Bone marrow (tissue), 2 donors: ENCODE results near the gene CLEC4D.
"Not testable (repeated sequence)": the region's sequence is repeated elsewhere in the genome, so short reads cannot be mapped to it uniquely, and the experiment has no call there.

Experiments used
- DNase-seq, 2 donors: peaks; one replicate each; lab custom pipeline; 2025; lab: John Stamatoyannopoulos, UW

CLEC4D gene

DNA sequence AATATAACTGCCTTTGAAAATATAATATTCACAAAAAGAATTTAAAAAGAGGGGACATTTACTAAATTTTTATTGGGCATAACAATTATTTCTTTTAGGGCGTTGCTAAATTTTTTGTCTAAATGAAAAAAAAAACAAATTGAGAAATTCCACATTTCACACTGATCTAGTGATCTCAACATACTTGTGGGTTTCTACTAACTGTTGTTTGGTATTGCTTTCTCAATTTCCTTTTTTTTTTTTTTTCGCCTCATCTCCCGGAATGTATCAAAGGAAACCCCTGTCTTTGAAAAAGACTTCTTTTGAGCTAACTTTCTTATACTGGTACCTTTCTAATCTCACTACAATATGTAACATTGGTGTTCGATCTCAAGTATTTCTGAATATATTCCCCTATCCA, at the start of gene CLEC4D:
Gene CLEC4D, plus strand, starts transcription at position 248 of the 400 bp plus-strand sequence. CDS start 230 bp downstream, outside the sequence.
- no peak for DNase-seq

DNA sequence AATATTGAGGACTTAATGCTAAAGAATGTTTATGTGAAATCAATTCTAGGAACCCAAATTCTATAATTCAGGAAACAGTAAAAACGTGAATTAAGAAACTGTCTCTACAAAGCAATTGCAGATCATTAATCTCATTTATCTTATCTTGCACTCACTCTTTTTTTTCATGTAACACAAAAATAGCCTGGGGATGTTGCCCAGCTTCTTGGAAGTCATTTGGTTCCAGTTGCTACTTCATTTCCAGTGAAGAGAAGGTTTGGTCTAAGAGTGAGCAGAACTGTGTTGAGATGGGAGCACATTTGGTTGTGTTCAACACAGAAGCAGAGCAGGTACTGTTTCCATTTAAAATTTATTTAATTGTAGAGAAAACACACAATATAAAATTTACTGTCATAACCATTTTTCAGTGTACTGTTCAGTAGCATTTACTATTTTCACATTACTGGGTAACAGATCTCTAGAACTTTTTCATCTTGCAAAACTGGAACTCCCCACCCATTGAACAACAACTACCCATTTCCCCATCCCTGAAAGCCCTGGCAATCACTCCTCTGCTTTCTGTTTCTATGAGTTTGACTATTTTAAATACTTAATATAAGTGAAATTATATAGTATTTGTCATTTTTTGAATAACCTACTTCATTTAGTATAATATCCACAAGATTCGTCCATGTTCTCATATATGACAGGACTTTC, 47.9 kb upstream of the CLEC4D start:
- no peak for DNase-seq

- no peak for DNase-seq
These were observed 47.1 kb upstream of the CLEC4D start for GRCh38 chr12:8466241-8466640.

DNA sequence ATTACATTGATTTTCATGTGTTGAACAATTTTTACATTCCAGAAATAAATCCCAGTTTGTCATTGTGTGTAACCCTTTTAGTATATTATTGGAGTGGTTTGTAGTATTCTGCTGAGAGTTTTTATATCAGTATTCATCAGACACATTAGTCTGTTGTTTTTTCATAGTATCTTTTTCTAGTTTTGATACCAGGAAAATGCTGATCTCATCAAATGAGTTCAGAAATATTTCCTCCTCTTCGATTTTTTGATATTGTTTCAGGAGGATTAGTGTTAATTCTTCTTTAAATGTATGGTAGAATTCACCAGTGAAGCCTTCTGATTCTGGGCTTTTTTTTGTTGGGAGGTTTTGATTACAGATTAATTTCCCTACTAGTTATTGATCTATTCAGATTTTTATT, 42.2 kb upstream of the CLEC4D start:
- no peak for DNase-seq

- DNase-seq, result no peak
These were observed 37.6 kb upstream of the CLEC4D start for GRCh38 chr12:8475508-8476203.

GRCh38 chr12:8482571-8483061, 30.7 kb upstream of the CLEC4D start:
- no peak for DNase-seq

DNA sequence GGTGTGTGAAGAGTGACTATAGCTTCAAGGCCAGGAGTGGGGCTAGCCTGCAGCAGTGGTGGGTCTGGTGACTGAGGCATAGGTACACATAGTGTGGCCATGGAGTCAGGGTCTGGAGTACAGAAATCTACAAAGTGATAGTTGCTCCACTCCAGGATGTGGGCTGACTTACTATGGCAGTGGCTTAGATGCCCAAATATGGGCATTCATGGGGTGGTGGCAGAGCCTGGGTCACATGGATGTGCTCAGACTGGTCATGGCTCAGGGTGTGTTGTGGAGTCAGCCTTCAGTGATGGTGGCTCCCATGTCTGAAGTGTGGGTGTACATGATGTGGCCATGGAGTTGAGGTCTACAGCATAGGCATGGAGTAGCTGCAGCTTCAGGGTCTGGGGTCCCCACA, 30.2 kb upstream of the CLEC4D start:
- DNase-seq, result no peak

GRCh38 chr12:8491646-8492530, 21.4 kb upstream of the CLEC4D start:
- DNase-seq, result no peak

- DNase-seq, result peak in 1 of 2 donors; percentile 13
These were observed 20.2 kb upstream of the CLEC4D start for GRCh38 chr12:8493084-8493483.

DNA sequence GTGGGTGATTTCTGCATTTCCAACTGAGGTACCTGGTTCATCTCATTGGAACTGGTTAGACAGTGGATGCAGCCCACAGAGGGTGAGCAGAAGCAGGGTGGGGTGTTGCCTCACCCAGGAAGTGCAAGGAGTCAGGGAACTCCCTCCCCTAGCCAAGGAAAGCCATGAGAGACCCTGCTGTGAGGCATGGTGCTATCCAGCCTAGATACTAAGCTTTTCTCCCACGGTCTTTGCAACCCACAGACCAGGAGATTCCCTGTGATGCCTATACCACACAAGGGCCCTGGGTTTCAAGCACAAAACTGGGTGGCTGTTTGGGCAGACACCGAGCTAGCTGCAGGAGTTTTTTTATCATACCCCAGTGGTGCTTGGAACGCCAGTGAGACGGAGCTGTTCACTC, 17.6 kb upstream of the CLEC4D start:
- DNase-seq, result not testable (repeated sequence)

GRCh38 chr12:8496074-8496473, 17.2 kb upstream of the CLEC4D start:
- not testable (repeated sequence) for DNase-seq

GRCh38 chr12:8499616-8500015, 13.7 kb upstream of the CLEC4D start:
- DNase-seq, result no peak

- DNase-seq, result no peak
These were observed 11.6 kb upstream of the CLEC4D start for GRCh38 chr12:8501720-8502119.

GRCh38 chr12:8504351-8504750, 9.0 kb upstream of the CLEC4D start:
- DNase-seq, result no peak

DNA sequence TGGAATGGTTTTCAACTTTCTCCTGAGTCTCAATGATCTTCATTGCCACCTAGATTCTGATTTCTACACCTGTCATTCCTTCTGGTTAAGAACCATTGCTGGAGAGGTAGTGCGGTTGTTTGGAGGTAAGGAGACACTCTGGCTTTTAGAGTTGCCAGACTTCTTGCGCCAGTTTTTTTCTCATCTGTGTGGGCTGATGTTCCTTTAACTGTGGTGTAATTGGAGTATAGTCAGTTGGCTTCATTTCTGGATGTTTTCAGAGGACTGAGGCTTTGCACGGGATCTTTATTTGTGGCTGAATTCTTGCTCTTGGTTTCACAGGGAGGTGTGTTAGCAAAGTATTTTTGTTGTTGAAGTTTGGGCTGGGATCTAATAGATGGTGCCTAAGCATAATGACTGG, 5.7 kb upstream of the CLEC4D start:
- no peak for DNase-seq

- DNase-seq, result no peak
These were observed 5.1 kb upstream of the CLEC4D start for GRCh38 chr12:8508223-8508622.

DNA sequence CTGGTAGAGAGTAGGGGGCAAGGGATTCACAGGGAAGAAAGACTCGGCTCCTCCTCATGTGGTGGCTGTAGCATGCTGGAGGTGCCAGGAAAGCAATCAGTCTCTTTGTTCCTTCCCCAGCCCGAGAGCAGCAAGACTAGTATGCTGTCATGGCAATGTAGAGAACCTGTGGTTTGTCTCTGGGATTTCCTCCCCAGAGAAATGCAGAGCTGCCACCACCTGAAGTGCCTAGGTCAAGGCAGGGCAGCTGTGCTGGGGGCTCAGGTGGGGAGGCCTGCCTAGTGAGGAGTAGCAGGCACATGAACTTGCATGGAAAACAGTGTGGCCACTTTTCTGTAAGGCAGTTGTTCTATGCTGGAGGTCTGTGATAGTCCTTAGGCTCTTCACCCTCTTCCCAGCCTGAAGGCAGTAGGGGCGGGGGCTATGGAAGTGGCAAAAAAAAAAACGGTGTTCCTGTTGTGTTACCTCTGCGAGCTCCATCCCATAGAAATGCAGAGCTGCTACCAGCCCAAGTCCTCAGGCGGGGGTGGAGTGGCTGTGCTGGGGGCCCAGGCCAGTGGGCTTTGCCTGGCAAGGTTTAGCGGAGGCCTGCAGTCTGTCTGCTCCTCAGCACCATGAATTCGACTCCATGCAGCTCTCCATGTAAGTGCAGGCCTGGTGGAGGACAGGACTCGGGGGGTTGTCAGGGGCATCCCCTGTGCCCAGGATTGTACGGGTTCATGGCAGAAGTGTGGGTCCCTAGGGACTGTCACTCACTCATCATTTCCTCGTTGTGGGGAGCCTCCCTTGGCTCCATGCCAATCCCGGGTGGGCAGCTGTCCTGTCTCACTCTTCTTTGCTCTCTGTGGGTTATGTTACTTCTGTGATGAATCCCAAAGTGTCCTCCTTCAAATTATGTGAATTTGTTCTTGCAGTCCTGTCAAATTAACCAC, 4.1 kb upstream of the CLEC4D start:
- DNase-seq, result no peak

DNA sequence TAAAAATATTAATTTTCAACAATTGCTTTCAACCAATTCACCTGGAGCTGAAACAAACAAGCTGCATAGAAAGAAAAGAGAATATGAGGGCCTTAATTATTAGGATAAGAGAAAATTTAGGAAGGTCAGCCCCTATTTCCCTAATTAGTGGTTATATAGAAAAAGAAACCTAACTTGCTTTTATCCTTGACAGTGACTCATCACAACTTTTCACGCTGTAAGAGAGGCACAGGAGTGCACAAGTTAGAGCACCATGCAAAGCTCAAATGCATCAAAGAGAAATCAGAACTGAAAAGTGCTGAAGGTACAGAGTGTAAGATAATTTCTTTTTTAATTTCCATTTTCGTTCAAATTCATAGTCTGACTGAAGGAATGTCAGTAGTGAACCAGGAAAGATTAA, 4.7 kb downstream of the CLEC4D start:
- no peak for DNase-seq

DNA sequence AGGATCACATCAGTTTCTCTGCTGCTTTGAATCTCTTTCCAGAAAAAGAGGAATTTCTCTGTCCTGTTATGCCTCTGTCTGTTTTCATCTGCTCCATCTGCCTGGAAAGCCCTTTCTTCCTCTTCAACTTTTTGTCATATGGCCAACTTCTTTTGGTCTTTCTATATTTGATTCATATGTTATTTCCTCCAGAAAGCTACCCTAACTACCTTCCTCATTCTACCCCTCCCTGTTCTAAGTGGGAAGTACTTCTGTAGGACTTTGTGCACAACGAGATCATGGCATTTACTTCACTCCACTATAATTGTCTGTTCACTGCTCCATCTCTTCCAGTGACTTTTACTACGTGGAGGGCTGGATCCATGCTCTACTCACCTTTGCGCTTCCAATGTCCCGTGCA, 5.9 kb downstream of the CLEC4D start:
- no peak for DNase-seq

DNA sequence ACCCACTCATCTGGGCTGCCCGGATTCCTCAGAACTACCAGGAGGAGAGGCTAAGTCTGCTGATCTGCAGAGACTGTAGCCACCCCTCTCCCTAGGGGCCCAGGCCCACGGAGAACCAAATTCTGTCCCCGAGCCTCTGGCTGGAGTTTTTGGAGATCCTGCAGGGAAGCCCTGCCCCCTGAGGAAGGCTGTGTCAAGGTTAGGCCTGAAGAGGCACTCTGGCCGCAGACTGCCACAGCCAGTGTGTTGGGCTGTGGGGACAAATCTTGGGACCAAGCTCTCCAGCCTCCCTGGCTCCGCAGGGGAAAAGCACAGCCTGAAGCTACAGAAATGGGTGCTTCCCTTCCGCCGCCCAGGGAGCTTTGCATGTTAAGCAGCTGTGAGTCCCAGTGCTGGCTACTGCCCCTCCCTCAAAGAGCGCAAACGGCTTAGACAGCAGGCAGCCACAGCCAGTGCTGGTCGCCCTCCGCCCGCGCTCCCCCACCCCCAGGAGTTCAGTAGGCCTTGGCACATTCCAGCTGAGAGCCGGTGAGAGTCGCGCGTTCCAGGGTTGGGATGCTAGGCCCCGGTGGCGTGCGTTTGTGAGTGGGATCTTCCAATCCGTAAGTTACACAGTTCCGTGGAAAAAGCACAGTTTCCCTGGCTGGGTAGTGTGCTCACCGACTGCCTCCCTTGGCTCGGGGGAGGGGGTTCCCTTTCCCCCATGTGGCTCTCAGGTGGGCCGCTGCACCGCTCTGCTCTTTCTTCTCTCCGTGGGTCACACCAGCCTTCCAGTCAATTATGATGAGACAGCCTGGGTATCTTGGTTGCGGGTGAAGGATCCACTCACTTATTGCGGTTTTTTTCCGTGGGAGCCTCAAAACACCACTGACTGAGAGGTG, 14.2 kb downstream of the CLEC4D start:
- no peak for DNase-seq
